H9 (cell line): ENCODE data around the gene ROBO1. TPM values are rescaled to one million over a fixed set of nuclear protein-coding genes. Genes with fewer than 3 reads are reported as not detected.

Experiments used
- DNase-seq: peaks from one replicate; pipeline ENCODE4 v3.0.0-alpha.2; 2017
- H2AFZ ChIP-seq: one replicate; pipeline ENCODE4 v1.6.1; 2013; ENCODE audit warnings: mild to moderate bottlenecking, low read length, control low read depth, moderate library complexity
- H2AK5ac ChIP-seq: 2 replicates; pipeline ENCODE4 v1.6.1; 2013; ENCODE audit warnings: low read length, control low read depth, mixed read lengths; ENCODE audit not compliant: insufficient read length
- H2BK120ac ChIP-seq: one replicate; pipeline ENCODE4 v1.6.1; 2013; ENCODE audit warnings: low read depth, mild to moderate bottlenecking, low read length, control low read depth, inconsistent platforms; ENCODE audit not compliant: poor library complexity, severe bottlenecking
- H2BK12ac ChIP-seq: 2 replicates; pipeline ENCODE4 v1.6.1; 2013; ENCODE audit warnings: low read length, control low read depth, mixed read lengths, low read depth; ENCODE audit not compliant: insufficient read length
- H2BK15ac ChIP-seq: 2 replicates; pipeline ENCODE4 v1.6.1; 2013; ENCODE audit warnings: low read depth, low read length, control low read depth
- H2BK20ac ChIP-seq: one replicate; pipeline ENCODE4 v1.6.1; 2013; ENCODE audit warnings: low read depth, mild to moderate bottlenecking, low read length, control low read depth, inconsistent platforms; ENCODE audit not compliant: poor library complexity, severe bottlenecking
- H2BK5ac ChIP-seq: 2 replicates; pipeline ENCODE4 v1.6.1; 2013; ENCODE audit warnings: low read length, control low read depth, mixed read lengths; ENCODE audit not compliant: insufficient read length
- H3K14ac ChIP-seq: 2 replicates; pipeline ENCODE4 v1.6.1; 2013; ENCODE audit warnings: low read length, control low read depth; ENCODE audit not compliant: insufficient read depth
- H3K18ac ChIP-seq: 2 replicates; pipeline ENCODE4 v1.6.1; 2013; ENCODE audit warnings: low read depth, mild to moderate bottlenecking, mixed read lengths, low read length, control low read depth; ENCODE audit not compliant: insufficient read length
- H3K23ac ChIP-seq: 2 replicates; pipeline ENCODE4 v1.6.1; 2013; ENCODE audit warnings: low read length, control low read depth, mixed read lengths, low read depth; ENCODE audit not compliant: insufficient read length
- H3K23me2 ChIP-seq: 2 replicates; pipeline ENCODE4 v1.6.1; 2013; ENCODE audit warnings: low read depth, mild to moderate bottlenecking, mixed read lengths, low read length, control low read depth; ENCODE audit not compliant: insufficient read length, poor library complexity, severe bottlenecking
- H3K27ac ChIP-seq: 2 replicates; pipeline ENCODE4 v1.5.1; 2013; ENCODE audit warnings: low read length, control low read depth, mixed read lengths, low read depth; ENCODE audit not compliant: insufficient read length
- H3K27me3 ChIP-seq: 2 replicates; pipeline ENCODE4 v1.6.1; 2013; ENCODE audit warnings: low read length, control low read depth, inconsistent platforms; ENCODE audit not compliant: insufficient read depth
- H3K4ac ChIP-seq: 2 replicates; pipeline ENCODE4 v1.6.1; 2013; ENCODE audit warnings: low read depth, mild to moderate bottlenecking, control low read depth, inconsistent platforms, low read length, moderate library complexity
- H3K4me1 ChIP-seq: 2 replicates; pipeline ENCODE4 v1.6.1; 2013; ENCODE audit warnings: low read length, control low read depth, inconsistent platforms; ENCODE audit not compliant: insufficient read depth
- H3K4me2 ChIP-seq: 2 replicates; pipeline ENCODE4 v1.6.1; 2013; ENCODE audit warnings: low read length, control low read depth, mixed read lengths; ENCODE audit not compliant: insufficient read length, insufficient read depth
- H3K56ac ChIP-seq: 2 replicates; pipeline ENCODE4 v1.6.1; 2013; ENCODE audit warnings: low read depth, mild to moderate bottlenecking, mixed read lengths, low read length, control low read depth; ENCODE audit not compliant: insufficient read length
- H3K79me1 ChIP-seq: 2 replicates; pipeline ENCODE4 v1.6.1; 2013; ENCODE audit warnings: low read depth, mild to moderate bottlenecking, moderate library complexity, low read length, control low read depth, inconsistent platforms; ENCODE audit not compliant: insufficient read depth, poor library complexity, severe bottlenecking
- H3K79me2 ChIP-seq: 2 replicates; pipeline ENCODE4 v1.6.1; 2013; ENCODE audit warnings: low read length, control low read depth, inconsistent platforms; ENCODE audit not compliant: insufficient read depth
- H3K9ac ChIP-seq: 2 replicates; pipeline ENCODE4 v1.6.1; 2013; ENCODE audit warnings: low read length, control low read depth, mixed read lengths; ENCODE audit not compliant: insufficient read length; ENCODE audit errors: extremely low read depth
- H3K9me3 ChIP-seq: one replicate; pipeline ENCODE4 v1.6.1; 2013; ENCODE audit warnings: low read depth, low read length, inconsistent platforms; ENCODE audit not compliant: control insufficient read depth
- H3T11ph ChIP-seq: one replicate; pipeline ENCODE4 v1.6.1; 2013; ENCODE audit warnings: mild to moderate bottlenecking, low read length, control low read depth, inconsistent platforms
- H4K20me1 ChIP-seq: one replicate; pipeline ENCODE4 v1.6.1; 2013; ENCODE audit not compliant: control insufficient read depth, insufficient read length, insufficient read depth
- H4K5ac ChIP-seq: 2 replicates; pipeline ENCODE4 v1.6.1; 2013; ENCODE audit warnings: low read depth, mild to moderate bottlenecking, mixed read lengths, low read length, control low read depth; ENCODE audit not compliant: insufficient read length
- H4K8ac ChIP-seq: replicated peaks from 2 replicates; pipeline ENCODE4 v1.6.1; 2013; ENCODE audit warnings: low read length, control low read depth, mixed read lengths, low read depth; ENCODE audit not compliant: insufficient read length
- H4K91ac ChIP-seq: 2 replicates; pipeline ENCODE4 v1.6.1; 2013; ENCODE audit warnings: low read depth, mild to moderate bottlenecking, moderate library complexity, mixed read lengths, low read length, control low read depth; ENCODE audit not compliant: insufficient read length
- H3K27ac Mint-ChIP-seq, 3 experiments: 2 replicates in 2 of 3; 3 replicates in 1 of 3; pipeline ENCODE4 v1.8.0; 2020 to 2021; ENCODE audit warnings: mixed read lengths in 3 of 3, mild to moderate bottlenecking in 1 of 3, moderate library complexity in 1 of 3
- H3K27me3 Mint-ChIP-seq: 2 replicates; pipeline ENCODE4 v1.8.0; 2021; ENCODE audit warnings: low read depth, mild to moderate bottlenecking, moderate library complexity, mixed read lengths
- H3K36me3 Mint-ChIP-seq, 3 experiments: 2 replicates in 2 of 3; 3 replicates in 1 of 3; pipeline ENCODE4 v1.8.0; 2020 to 2021; ENCODE audit warnings: low read depth in 3 of 3, mixed read lengths in 3 of 3; ENCODE audit not compliant: insufficient read depth in 1 of 3
- H3K4me1 Mint-ChIP-seq, 2 experiments: 2 replicates each; pipeline ENCODE4 v1.8.0; 2020; ENCODE audit warnings: mixed read lengths in 2 of 2
- H3K4me3 Mint-ChIP-seq, 2 experiments: 2 replicates in 1 of 2; 3 replicates in 1 of 2; pipeline ENCODE4 v1.8.0; 2020 to 2021; ENCODE audit warnings: mild to moderate bottlenecking in 2 of 2, mixed read lengths in 2 of 2, moderate library complexity in 1 of 2
- H3K9me3 Mint-ChIP-seq, 2 experiments: 2 replicates in 1 of 2; 3 replicates in 1 of 2; pipeline ENCODE4 v1.8.0; 2020; ENCODE audit warnings: mild to moderate bottlenecking in 2 of 2, mixed read lengths in 2 of 2, moderate library complexity in 1 of 2
- CTCF ChIP-seq: fragments of 200-600 bp; sonication (generic); conservative IDR thresholded peaks from 3 replicates; pipeline ENCODE4 v1.8.0; 2021; ENCODE audit warnings: antibody characterized with exemption, mild to moderate bottlenecking
- WGBS: extraction: QIAGEN DNeasy Blood & Tissue Kit; methylation state at CpG from one replicate; pipeline ENCODE4 v1.1.7; 2013; ENCODE audit warnings: missing lambda C conversion rate, low lambda C conversion rate, mixed read lengths; ENCODE audit not compliant: insufficient read length; ENCODE audit errors: extremely low coverage; 5-methylcytosine and 5-hydroxymethylcytosine counted together
- total RNA-seq: library from RNA; stranded (reverse); gene quantifications from 2 replicates; pipeline ENCODE4 v1.2.1, GENCODE V29; 2021

Gene ROBO1
- total RNA-seq, 1 experiment from 2014 or later: 62.7 TPM

GRCh38 chr3:79606414-79606813 lies 161.4 kb downstream of the ROBO1 start:
- H3K23ac ChIP-seq: no peak overlapping the region
- no peaks in the 10 kb centered on the region for H3K4me1 ChIP-seq
- H4K91ac ChIP-seq: no peak overlapping the region
- no peaks in the 10 kb centered on the region for H3K9me3 ChIP-seq
- no peak overlapping the region for H3K27ac ChIP-seq
- no peak for TF ChIP-seq CTCF
- Mint-ChIP-seq H3K27ac (no peak overlapping the region; a peak in 1 of 7 replicates), H3K4me3 (no peak overlapping the region), H3K4me1 (no peaks in the 10 kb centered on the region), H3K9me3 (peaks cover 2 to 4% of the 10 kb centered on the region in 2 experiments; a peak in 3 of 5 replicates), H3K36me3 (no peaks in the 10 kb centered on the region), H3K27me3 (no peaks in the 10 kb centered on the region)
- no peak overlapping the region for H3K18ac ChIP-seq
- no peak overlapping the region for H4K5ac ChIP-seq
- no CpG with 5 or more reads among the region's 1 CpG for WGBS
- H3K14ac ChIP-seq: no peak overlapping the region
- no peak overlapping the region for H3T11ph ChIP-seq
- no peak overlapping the region for H2BK20ac ChIP-seq
- no peak overlapping the region for H2BK5ac ChIP-seq
- no peak overlapping the region for H2BK12ac ChIP-seq
- no peak overlapping the region for H2AK5ac ChIP-seq
- no peaks in the 10 kb centered on the region for H3K23me2 ChIP-seq
- no peak overlapping the region for H2AFZ ChIP-seq
- H4K20me1 ChIP-seq: no peaks in the 10 kb centered on the region
- DNase-seq: no peak
- no peaks in the 10 kb centered on the region for H3K27me3 ChIP-seq
- H3K79me1 ChIP-seq: no peaks in the 10 kb centered on the region
- no peak overlapping the region for H3K9ac ChIP-seq
- no peak overlapping the region for H3K4ac ChIP-seq
- no peaks in the 10 kb centered on the region for H3K79me2 ChIP-seq
- H4K8ac ChIP-seq: no peak overlapping the region
- no peak overlapping the region for H2BK120ac ChIP-seq
- H2BK15ac ChIP-seq: no peak overlapping the region
- H3K56ac ChIP-seq: no peak overlapping the region
- no peak overlapping the region for H3K4me2 ChIP-seq
